ENCODE results near the gene PADI2. TPM values are rescaled to one million over a fixed set of nuclear protein-coding genes. Genes with fewer than 3 reads are reported as not detected.

Gene PADI2
- total and polyA plus RNA-seq, 2 experiments from 2014 or later: 1.7 to 4.3 TPM

DNA sequence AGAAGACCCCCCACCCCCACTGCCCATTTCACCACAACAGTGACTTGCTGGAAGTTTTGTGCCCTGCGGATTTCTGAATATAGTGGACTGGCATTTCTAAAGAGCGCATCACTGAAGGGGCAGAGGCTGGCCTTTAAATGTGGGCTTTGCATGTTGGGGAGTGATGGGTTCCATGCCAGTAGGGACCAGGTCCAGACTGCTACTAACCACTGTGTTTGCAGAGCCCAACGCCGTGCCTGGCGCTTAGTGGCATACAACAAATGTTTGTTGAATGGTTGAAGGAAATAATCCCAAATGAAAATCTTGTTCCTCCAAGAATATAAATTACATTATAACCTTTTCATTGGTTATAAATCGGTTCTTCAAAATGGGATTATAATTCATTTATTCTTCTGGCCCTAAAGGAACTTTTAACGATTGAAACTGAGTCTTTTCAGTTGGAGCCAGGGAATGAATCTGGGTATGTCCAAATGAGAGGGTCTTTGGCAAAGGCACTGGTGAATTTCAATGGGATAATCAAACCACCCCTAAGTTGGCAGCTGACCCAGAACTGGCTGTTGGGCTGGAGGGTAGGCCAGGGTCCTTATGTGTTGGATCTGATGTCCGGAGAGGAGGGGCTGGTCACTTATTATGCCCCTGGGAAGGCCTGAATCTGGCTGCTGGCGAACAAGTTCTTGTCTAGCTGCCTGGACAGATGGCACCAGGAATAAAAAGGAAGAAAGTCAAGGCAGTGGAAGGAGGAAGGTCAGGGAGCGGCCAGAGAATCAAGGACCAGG lies 51.6 kb downstream of the PADI2 start (continued):
- no peak for TF ChIP-seq ZNF331 (CRISPR knock-in tag; IDR thresholded peaks at IDR 0.05; ENCODE audit: low read depth)
- TF ChIP-seq ETS1 (IDR thresholded peaks at IDR 0.05): no peak
- TF ChIP-seq JUNB (IDR thresholded peaks at IDR 0.05; ENCODE audit: unreplicated experiment): no peak
- no peak for TF ChIP-seq NANOG (IDR thresholded peaks at IDR 0.05; ENCODE audit: borderline replicate concordance)
- no peak for TF ChIP-seq EZH2 (IDR thresholded peaks at IDR 0.05; ENCODE audit: low read depth, unreplicated experiment)
- TF ChIP-seq ZNF114 (CRISPR knock-in tag; IDR thresholded peaks at IDR 0.05): no peak

GRCh38 chr1:17067069-17067426 lies 52.2 kb downstream of the PADI2 start:
- peaks cover 6% of the 10 kb centered on the region for H3K27me3 Mint-ChIP-seq (ENCODE audit: insufficient read depth, low read depth, poor library complexity)
- Histone ChIP-seq H3K4me3 (no peak overlapping the region), H3K79me2 (replicated peaks; ENCODE audit: insufficient read depth) (no peaks in the 10 kb centered on the region), H4K20me1 (replicated peaks; ENCODE audit: insufficient read depth) (no peaks in the 10 kb centered on the region), H3K36me3 (ENCODE audit: insufficient read depth) (no peaks in the 10 kb centered on the region; the same call in 1 of the 2 replicates), H3K9me2 (ENCODE audit: insufficient read depth) (no peaks in the 10 kb centered on the region), H3K27ac (ENCODE audit: low read depth) (no peak overlapping the region), H3K4me1 (ENCODE audit: insufficient read depth) (peaks cover 18% of the 10 kb centered on the region; the same call in 1 of the 2 replicates), H3K27me3 (ENCODE audit: insufficient read depth) (no peaks in the 10 kb centered on the region), H3K4me2 (no peak overlapping the region), H3F3A (replicated peaks; ENCODE audit: low read depth) (no peaks in the 10 kb centered on the region), H2AFZ (no peak overlapping the region)
- no peak for DNase-seq (ENCODE audit: low spot score)
- H3K27ac Mint-ChIP-seq: no peak overlapping the region
- H3K4me1 Mint-ChIP-seq: peaks cover 4% of the 10 kb centered on the region
- no peak overlapping the region for H3K4me3 Mint-ChIP-seq
- 0 out of 3 replicates have a peak, but pooled peaks cover 2% of the 10 kb centered on the region for H3K36me3 Mint-ChIP-seq (ENCODE audit: low read depth)
- no peak for ATAC-seq
- H3K9me3 Mint-ChIP-seq: peaks cover 3% of the 10 kb centered on the region; the same call in 1 of the 3 replicates
- TF ChIP-seq JUNB (IDR thresholded peaks at IDR 0.05; ENCODE audit: unreplicated experiment) (no peak), NANOG (IDR thresholded peaks at IDR 0.05; ENCODE audit: borderline replicate concordance) (no peak), REST (IDR thresholded peaks at IDR 0.05; ENCODE audit: unreplicated experiment) (no peak), ETS1 (IDR thresholded peaks at IDR 0.05) (no peak), CREB1 (CRISPR knock-in tag; IDR thresholded peaks at IDR 0.05; ENCODE audit: low read depth) (no peak), EZH2 (IDR thresholded peaks at IDR 0.05; ENCODE audit: low read depth, unreplicated experiment) (no peak), EZH2phosphoT487 (IDR thresholded peaks at IDR 0.05; ENCODE audit: unreplicated experiment) (no peak), ZNF114 (CRISPR knock-in tag; IDR thresholded peaks at IDR 0.05) (no peak), ZNF331 (CRISPR knock-in tag; IDR thresholded peaks at IDR 0.05; ENCODE audit: low read depth) (no peak), POLR2AphosphoS5 (IDR thresholded peaks at IDR 0.05; ENCODE audit: low read depth) (no peak)
- TF ChIP-seq, protein P1, sequence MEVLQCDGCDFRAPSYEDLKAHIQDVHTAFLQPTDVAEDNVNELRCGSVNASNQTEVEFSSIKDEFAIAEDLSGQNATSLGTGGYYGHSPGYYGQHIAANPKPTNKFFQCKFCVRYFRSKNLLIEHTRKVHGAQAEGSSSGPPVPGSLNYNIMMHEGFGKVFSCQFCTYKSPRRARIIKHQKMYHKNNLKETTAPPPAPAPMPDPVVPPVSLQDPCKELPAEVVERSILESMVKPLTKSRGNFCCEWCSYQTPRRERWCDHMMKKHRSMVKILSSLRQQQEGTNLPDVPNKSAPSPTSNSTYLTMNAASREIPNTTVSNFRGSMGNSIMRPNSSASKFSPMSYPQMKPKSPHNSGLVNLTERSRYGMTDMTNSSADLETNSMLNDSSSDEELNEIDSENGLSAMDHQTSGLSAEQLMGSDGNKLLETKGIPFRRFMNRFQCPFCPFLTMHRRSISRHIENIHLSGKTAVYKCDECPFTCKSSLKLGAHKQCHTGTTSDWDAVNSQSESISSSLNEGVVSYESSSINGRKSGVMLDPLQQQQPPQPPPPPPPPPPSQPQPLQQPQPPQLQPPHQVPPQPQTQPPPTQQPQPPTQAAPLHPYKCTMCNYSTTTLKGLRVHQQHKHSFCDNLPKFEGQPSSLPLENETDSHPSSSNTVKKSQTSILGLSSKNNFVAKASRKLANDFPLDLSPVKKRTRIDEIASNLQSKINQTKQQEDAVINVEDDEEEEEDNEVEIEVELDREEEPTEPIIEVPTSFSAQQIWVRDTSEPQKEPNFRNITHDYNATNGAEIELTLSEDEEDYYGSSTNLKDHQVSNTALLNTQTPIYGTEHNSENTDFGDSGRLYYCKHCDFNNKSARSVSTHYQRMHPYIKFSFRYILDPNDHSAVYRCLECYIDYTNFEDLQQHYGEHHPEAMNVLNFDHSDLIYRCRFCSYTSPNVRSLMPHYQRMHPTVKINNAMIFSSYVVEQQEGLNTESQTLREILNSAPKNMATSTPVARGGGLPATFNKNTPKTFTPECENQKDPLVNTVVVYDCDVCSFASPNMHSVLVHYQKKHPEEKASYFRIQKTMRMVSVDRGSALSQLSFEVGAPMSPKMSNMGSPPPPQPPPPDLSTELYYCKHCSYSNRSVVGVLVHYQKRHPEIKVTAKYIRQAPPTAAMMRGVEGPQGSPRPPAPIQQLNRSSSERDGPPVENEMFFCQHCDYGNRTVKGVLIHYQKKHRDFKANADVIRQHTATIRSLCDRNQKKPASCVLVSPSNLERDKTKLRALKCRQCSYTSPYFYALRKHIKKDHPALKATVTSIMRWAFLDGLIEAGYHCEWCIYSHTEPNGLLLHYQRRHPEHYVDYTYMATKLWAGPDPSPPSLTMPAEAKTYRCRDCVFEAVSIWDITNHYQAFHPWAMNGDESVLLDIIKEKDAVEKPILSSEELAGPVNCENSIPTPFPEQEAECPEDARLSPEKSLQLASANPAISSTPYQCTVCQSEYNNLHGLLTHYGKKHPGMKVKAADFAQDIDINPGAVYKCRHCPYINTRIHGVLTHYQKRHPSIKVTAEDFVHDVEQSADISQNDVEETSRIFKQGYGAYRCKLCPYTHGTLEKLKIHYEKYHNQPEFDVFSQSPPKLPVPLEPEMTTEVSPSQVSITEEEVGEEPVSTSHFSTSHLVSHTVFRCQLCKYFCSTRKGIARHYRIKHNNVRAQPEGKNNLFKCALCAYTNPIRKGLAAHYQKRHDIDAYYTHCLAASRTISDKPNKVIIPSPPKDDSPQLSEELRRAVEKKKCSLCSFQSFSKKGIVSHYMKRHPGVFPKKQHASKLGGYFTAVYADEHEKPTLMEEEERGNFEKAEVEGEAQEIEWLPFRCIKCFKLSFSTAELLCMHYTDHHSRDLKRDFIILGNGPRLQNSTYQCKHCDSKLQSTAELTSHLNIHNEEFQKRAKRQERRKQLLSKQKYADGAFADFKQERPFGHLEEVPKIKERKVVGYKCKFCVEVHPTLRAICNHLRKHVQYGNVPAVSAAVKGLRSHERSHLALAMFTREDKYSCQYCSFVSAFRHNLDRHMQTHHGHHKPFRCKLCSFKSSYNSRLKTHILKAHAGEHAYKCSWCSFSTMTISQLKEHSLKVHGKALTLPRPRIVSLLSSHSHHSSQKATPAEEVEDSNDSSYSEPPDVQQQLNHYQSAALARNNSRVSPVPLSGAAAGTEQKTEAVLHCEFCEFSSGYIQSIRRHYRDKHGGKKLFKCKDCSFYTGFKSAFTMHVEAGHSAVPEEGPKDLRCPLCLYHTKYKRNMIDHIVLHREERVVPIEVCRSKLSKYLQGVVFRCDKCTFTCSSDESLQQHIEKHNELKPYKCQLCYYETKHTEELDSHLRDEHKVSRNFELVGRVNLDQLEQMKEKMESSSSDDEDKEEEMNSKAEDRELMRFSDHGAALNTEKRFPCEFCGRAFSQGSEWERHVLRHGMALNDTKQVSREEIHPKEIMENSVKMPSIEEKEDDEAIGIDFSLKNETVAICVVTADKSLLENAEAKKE (CRISPR knock-in tag; IDR thresholded peaks at IDR 0.05): no peak
